ENCODE data around the gene TBC1D20. TPM values are rescaled to one million over a fixed set of nuclear protein-coding genes. Genes with fewer than 3 reads are reported as not detected.

The TBC1D20 gene
- polyA plus RNA-seq, 3 donors, result 32.2 to 37.1 (median 35.1) TPM

Other genes starting within 250 kb of the TBC1D20 start
- gene DEFB129, start 235.3 kb downstream of the TBC1D20 start, polyA plus RNA-seq (ENCODE audit: insufficient read length in 3 of 3), result not detected
- not detected for gene DEFB132, start 204.8 kb downstream of the TBC1D20 start, polyA plus RNA-seq (ENCODE audit: insufficient read length in 3 of 3)
- 10 to 100 TPM; 37.1 to 45.2 (median 40.2) TPM for gene C20orf96, start 171.8 kb downstream of the TBC1D20 start, polyA plus RNA-seq (ENCODE audit: insufficient read length in 3 of 3)
- 10 to 100 TPM; 43.1 to 58.2 (median 46.7) TPM for gene ZCCHC3, start 165.0 kb downstream of the TBC1D20 start, polyA plus RNA-seq (ENCODE audit: insufficient read length in 3 of 3)
- gene SOX12, start 137.0 kb downstream of the TBC1D20 start, polyA plus RNA-seq (ENCODE audit: insufficient read length in 3 of 3), result 10 to 100 TPM; 36.4 to 45.5 (median 41.3) TPM
- gene NRSN2, start 115.4 kb downstream of the TBC1D20 start, polyA plus RNA-seq (ENCODE audit: insufficient read length in 3 of 3), result 10 to 100 TPM; 50.4 to 57.5 (median 54.9) TPM
- gene TRIB3, start 81.8 kb downstream of the TBC1D20 start, polyA plus RNA-seq (ENCODE audit: insufficient read length in 3 of 3), result 1 to 10 TPM; 4.1 to 5.1 (median 4.2) TPM
- gene RBCK1, start 54.2 kb downstream of the TBC1D20 start, polyA plus RNA-seq (ENCODE audit: insufficient read length in 3 of 3), result 100 to 1,000 TPM in 1 of 3 donors, 10 to 100 TPM in 2; 82.5 to 105 (median 93.2) TPM
- gene CSNK2A1, start 81.3 kb upstream of the TBC1D20 start, polyA plus RNA-seq (ENCODE audit: insufficient read length in 3 of 3), result 100 to 1,000 TPM; 123 to 150 (median 147) TPM
- 1 to 10 TPM in 2 of 3 donors, under 1 TPM in 1; 0.96 to 1.9 (median 1.3) TPM for gene TCF15, start 147.8 kb upstream of the TBC1D20 start, polyA plus RNA-seq (ENCODE audit: insufficient read length in 3 of 3)
- 10 to 100 TPM; 11.2 to 14.3 (median 12.1) TPM for gene SRXN1, start 190.7 kb upstream of the TBC1D20 start, polyA plus RNA-seq (ENCODE audit: insufficient read length in 3 of 3)
- under 1 TPM in 2 of 3 donors, not detected in 1; 0.06 to 0.07 TPM for gene SCRT2, start 213.3 kb upstream of the TBC1D20 start, polyA plus RNA-seq (ENCODE audit: insufficient read length in 3 of 3)